Measurements from ENCODE around the gene AIPL1. TPM values are rescaled to one million over a fixed set of nuclear protein-coding genes. Genes with fewer than 3 reads are reported as not detected.
"Not testable (repeated sequence)": the region's sequence is repeated elsewhere in the genome, so short reads cannot be mapped to it uniquely, and the experiment has no call there.

The AIPL1 gene, protein sequence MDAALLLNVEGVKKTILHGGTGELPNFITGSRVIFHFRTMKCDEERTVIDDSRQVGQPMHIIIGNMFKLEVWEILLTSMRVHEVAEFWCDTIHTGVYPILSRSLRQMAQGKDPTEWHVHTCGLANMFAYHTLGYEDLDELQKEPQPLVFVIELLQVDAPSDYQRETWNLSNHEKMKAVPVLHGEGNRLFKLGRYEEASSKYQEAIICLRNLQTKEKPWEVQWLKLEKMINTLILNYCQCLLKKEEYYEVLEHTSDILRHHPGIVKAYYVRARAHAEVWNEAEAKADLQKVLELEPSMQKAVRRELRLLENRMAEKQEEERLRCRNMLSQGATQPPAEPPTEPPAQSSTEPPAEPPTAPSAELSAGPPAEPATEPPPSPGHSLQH
- not detected for total RNA-seq

DNA sequence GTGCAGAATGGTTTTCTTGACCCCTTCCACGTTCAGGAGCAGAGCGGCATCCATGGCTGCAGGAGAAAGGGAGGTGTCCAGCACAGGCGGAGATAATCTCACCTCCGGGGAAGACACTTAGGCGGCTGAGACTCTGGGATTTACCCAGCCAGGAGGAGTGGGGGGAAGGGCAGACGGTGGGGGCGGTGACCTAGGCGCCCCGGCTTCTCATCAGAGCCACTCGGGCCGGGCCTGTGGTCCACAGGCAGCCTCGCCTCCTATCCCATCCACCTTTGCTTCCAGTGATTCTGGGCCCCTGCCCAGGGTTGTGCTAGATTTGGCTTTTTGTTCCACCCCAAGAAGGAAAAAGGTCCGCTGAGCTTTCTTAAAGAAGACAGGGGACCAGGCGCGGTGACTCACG, at the start of gene AIPL1:
Gene AIPL1, minus strand, starts transcription at position 71 of the 400 bp plus-strand sequence. Its CDS starts 17 bp downstream, at position 54.
- DNase-seq (no peak), ATAC-seq (no peak)
- H3K4me3 ChIP-seq = no peak within 1 kb of the TSS
- H3K9me3 ChIP-seq = no peaks in the 10 kb centered on the region
- no peak within 1 kb of the TSS for H3K27ac ChIP-seq
- in situ Hi-C loops (cut with MboI; ENCODE audit: low sequenced_read_pairs in 4 of 4) = loop anchor here in 1 of 4 donors (25.0 kb wide), 1 partner anchor 1198 kb away; the partner anchor contains the start of gene SCIMP
- H3K36me3 ChIP-seq = no peaks in the 10 kb centered on the region
- intact Hi-C loops (cut with DNase I; ENCODE audit: low total_unique reads) = loop anchor here (5.0 to 10.0 kb wide), 2 partner anchors 848 to 1190 kb away; no protein-coding TSS in a partner anchor
- no peaks in the 10 kb centered on the region for H3K4me1 ChIP-seq
- peaks cover 0 to 6% (median 5%) of the 10 kb centered on the region in 3 donors for H3K27me3 ChIP-seq
- no peak for TF ChIP-seq POLR2A (IDR thresholded peaks at IDR 0.05)
- TF ChIP-seq, protein P1, sequence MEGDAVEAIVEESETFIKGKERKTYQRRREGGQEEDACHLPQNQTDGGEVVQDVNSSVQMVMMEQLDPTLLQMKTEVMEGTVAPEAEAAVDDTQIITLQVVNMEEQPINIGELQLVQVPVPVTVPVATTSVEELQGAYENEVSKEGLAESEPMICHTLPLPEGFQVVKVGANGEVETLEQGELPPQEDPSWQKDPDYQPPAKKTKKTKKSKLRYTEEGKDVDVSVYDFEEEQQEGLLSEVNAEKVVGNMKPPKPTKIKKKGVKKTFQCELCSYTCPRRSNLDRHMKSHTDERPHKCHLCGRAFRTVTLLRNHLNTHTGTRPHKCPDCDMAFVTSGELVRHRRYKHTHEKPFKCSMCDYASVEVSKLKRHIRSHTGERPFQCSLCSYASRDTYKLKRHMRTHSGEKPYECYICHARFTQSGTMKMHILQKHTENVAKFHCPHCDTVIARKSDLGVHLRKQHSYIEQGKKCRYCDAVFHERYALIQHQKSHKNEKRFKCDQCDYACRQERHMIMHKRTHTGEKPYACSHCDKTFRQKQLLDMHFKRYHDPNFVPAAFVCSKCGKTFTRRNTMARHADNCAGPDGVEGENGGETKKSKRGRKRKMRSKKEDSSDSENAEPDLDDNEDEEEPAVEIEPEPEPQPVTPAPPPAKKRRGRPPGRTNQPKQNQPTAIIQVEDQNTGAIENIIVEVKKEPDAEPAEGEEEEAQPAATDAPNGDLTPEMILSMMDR (IDR thresholded peaks at IDR 0.05 in 4 of 5, conservative IDR thresholded peaks at IDR 0.05 in 1 of 5) = no peak

- ATAC-seq (no peak), DNase-seq (no peak)
- peaks cover 0 to 2% (median 0%) of the 10 kb centered on the region in 3 donors for H3K27me3 ChIP-seq
- H3K4me3 ChIP-seq = no peak overlapping the region
- in situ Hi-C loops (cut with MboI; ENCODE audit: low sequenced_read_pairs in 4 of 4) = no loop called here
- no peaks in the 10 kb centered on the region for H3K9me3 ChIP-seq
- intact Hi-C loops (cut with DNase I; ENCODE audit: low total_unique reads) = no loop called here
- H3K4me1 ChIP-seq = no peaks in the 10 kb centered on the region
- TF ChIP-seq, protein P1 (IDR thresholded peaks at IDR 0.05 in 4 of 5, conservative IDR thresholded peaks at IDR 0.05 in 1 of 5) = no peak
- no peak for TF ChIP-seq POLR2A (IDR thresholded peaks at IDR 0.05)
- no peaks in the 10 kb centered on the region for H3K36me3 ChIP-seq
- H3K27ac ChIP-seq = no peak overlapping the region
Measured at GRCh38 chr17:6483507-6483906, 48.6 kb upstream of the AIPL1 start.

DNA sequence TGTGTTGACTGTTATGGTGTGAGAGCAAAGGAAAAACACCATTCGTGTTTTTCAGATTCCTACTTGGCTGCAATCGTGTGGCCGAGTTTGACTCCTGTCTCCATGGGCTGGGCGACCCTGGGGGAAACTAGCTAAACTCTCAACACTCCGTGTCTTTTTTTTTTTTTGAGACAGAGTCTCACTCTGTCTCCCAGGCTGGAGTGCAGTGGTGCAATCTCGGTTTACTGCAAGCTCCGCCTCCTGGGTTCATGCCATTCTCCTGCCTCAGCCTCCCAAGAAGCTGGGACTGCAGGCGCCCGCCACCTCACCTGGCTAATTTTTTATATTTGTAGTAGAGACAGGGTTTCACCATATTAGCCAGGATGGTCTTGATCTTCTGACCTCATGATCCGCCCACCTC, 47.9 kb upstream of the AIPL1 start:
- H3K4me3 ChIP-seq; H3K36me3 ChIP-seq; H3K27ac ChIP-seq; H3K27me3 ChIP-seq; H3K4me1 ChIP-seq; DNase-seq; ATAC-seq; H3K9me3 ChIP-seq; in situ Hi-C loops (cut with MboI; ENCODE audit: low sequenced_read_pairs in 4 of 4); intact Hi-C loops (cut with DNase I; ENCODE audit: low total_unique reads): not testable (repeated sequence)

GRCh38 chr17:6482105-6482455, 47.2 kb upstream of the AIPL1 start:
- Histone ChIP-seq H3K4me3 (no peak overlapping the region), H3K4me1 (no peaks in the 10 kb centered on the region), H3K9me3 (no peaks in the 10 kb centered on the region), H3K36me3 (no peaks in the 10 kb centered on the region), H3K27me3 (no peaks in the 10 kb centered on the region), H3K27ac (no peak overlapping the region)
- in situ Hi-C loops (cut with MboI; ENCODE audit: low sequenced_read_pairs in 4 of 4) (no loop called here), intact Hi-C loops (cut with DNase I; ENCODE audit: low total_unique reads) (no loop called here)
- no peak for DNase-seq
- TF ChIP-seq, protein P1 (IDR thresholded peaks at IDR 0.05 in 4 of 5, conservative IDR thresholded peaks at IDR 0.05 in 1 of 5) = no peak
- no peak for ATAC-seq

- Histone ChIP-seq H3K4me1 (no peaks in the 10 kb centered on the region), H3K4me3 (no peak overlapping the region), H3K27ac (no peak overlapping the region), H3K27me3 (no peaks in the 10 kb centered on the region), H3K9me3 (no peaks in the 10 kb centered on the region), H3K36me3 (no peaks in the 10 kb centered on the region)
- intact Hi-C loops (cut with DNase I; ENCODE audit: low total_unique reads) (no loop called here), in situ Hi-C loops (cut with MboI; ENCODE audit: low sequenced_read_pairs in 4 of 4) (no loop called here)
- DNase-seq = no peak
- TF ChIP-seq, protein P1 (IDR thresholded peaks at IDR 0.05 in 4 of 5, conservative IDR thresholded peaks at IDR 0.05 in 1 of 5) = no peak
- no peak for TF ChIP-seq POLR2A (IDR thresholded peaks at IDR 0.05)
- no peak for ATAC-seq
Measured at GRCh38 chr17:6480303-6480675, 45.4 kb upstream of the AIPL1 start.
